GM12801 (cell line): ENCODE measurements around the gene SV2C.

Experiments used
- CTCF ChIP-seq: IDR thresholded peaks from one replicate; pipeline ENCODE4 v1.5.1; 2011; ENCODE audit warnings: control low read depth; ENCODE audit not compliant: insufficient read length; ENCODE audit errors: extremely low read depth

The SV2C gene

GRCh38 chr5:76310208-76310607, 227.0 kb downstream of the SV2C start:
- no peak for TF ChIP-seq CTCF

GRCh38 chr5:76312783-76313182, 229.6 kb downstream of the SV2C start:
- TF ChIP-seq CTCF, result no peak

GRCh38 chr5:76314643-76315042, 231.5 kb downstream of the SV2C start:
- no peak for TF ChIP-seq CTCF

GRCh38 chr5:76319673-76320072, 236.5 kb downstream of the SV2C start:
- no peak for TF ChIP-seq CTCF

GRCh38 chr5:76325326-76325725, 242.1 kb downstream of the SV2C start:
- no peak for TF ChIP-seq CTCF

GRCh38 chr5:76325876-76326491, 242.8 kb downstream of the SV2C start:
- TF ChIP-seq CTCF, result no peak

- TF ChIP-seq CTCF, result no peak
Observed at GRCh38 chr5:76326577-76327302, 243.6 kb downstream of the SV2C start.
